ENCODE measurements around the gene CERS1.

Gene CERS1

DNA sequence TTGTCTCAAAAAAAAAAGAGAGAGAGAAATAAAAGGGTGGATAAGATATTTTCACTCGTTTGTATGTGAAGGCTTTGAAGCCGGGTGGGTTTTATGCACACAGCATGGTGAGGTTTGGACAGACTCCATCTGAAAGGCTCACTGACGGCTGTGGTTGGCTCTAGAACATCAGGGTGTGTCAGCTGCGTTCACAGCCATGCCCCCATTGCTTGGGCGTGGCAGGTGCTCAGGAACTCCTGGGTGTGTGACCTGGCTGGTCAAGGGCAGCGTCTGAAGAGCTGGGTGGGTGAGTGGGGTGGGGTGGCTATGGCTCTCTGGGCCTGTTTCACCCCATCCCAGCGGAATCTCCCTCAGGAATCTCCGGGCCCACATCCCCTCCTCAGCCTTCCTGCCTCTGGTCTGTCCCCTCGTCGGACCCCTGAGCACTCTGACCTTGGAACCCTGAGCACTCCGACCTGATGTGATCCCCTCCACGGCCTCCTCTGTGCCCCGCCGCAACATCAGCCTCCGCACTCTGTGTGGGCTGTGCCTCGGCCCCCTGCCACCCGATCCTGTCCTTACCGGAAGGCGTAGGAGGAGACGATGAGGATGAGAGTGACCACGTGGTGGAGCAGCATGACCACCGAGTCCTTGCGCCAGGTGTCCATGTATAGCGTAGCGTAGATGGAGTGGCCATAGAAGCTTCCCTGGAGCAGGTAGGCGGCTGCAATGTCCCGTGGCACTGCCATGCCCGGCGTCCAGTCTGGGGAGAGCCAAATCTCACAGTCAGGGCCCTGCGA, 12.2 kb downstream of the CERS1 start:
- Histone ChIP-seq H3K4me3 (ENCODE audit: low read length) (no peak overlapping the region), H2AFZ (ENCODE audit: low read depth, low read length) (no peak overlapping the region), H3K9me3 (ENCODE audit: low read length) (peaks cover 4% of the 10 kb centered on the region), H3K4me1 (ENCODE audit: insufficient read depth, low read length) (no peaks in the 10 kb centered on the region), H3K36me3 (ENCODE audit: insufficient read depth, low read length) (peaks cover 59% of the 10 kb centered on the region), H3K27me3 (ENCODE audit: insufficient read depth, low read length) (no peaks in the 10 kb centered on the region)

DNA sequence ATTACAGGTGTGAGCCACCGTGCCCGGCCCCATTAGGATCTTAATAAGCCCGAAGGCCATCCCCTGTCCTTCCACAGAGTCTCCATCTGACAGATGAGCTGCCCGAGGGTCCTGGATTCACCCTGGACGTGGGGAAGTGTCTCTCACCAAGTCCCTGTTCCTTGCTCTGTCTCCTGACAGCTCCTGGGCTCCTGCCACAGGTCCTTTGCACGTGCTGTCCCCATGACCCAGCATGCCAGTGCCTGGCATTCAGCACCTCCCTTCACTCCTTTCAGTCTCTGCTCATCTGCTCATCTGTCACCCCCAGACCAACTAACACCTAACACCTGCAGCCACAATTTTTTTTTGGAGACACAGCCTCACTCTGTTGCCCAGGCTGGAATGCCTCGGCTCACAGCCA, 14.5 kb downstream of the CERS1 start:
- H2AFZ ChIP-seq (ENCODE audit: low read depth, low read length): no peak overlapping the region
- H3K36me3 ChIP-seq (ENCODE audit: insufficient read depth, low read length): peaks cover 72% of the 10 kb centered on the region
- H3K9me3 ChIP-seq (ENCODE audit: low read length): peaks cover 18% of the 10 kb centered on the region
- H3K27me3 ChIP-seq (ENCODE audit: insufficient read depth, low read length): no peaks in the 10 kb centered on the region
- no peaks in the 10 kb centered on the region for H3K4me1 ChIP-seq (ENCODE audit: insufficient read depth, low read length)
- H3K4me3 ChIP-seq (ENCODE audit: low read length): no peak overlapping the region

DNA sequence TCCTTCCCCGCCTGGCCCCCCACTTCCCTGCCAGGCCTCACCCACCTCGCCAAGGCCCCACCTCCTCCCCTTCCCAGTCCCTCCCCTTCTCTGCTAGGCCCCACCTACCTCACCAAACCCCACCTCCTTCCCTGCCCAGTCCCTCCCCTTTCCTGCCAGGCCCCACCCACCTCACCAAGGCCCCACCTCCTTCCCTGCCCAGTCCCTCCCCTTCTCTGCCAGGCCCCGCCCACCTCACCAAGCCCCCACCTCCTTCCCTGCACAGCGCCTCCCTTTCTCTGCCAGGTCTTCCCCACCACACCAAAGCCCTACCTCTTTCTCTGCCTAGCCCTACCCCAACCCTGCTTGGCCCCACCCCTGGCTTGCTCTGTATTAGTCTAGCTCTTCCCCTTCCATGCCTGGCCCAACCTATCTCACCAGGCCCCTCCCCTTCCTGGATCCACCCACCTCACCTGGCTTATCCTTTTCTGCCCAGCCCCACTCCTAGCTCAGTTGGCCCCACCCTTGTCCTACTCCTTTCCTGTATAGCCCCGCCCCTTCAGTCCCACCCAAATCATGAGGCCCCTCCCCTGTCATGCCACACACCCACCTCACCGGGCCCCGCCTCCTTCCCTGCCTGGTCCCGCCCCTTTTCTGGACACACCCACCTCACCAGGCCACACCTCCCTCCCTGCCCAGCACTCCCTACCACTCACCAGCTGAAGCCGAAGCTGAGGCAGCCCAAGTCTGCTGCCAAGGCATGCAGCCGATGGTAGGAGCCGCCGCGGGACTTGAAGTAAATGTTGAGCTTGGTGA, 16.2 kb downstream of the CERS1 start:
- no peaks in the 10 kb centered on the region for H3K27me3 ChIP-seq (ENCODE audit: insufficient read depth, low read length)
- H3K4me3 ChIP-seq (ENCODE audit: low read length): no peak overlapping the region
- H3K9me3 ChIP-seq (ENCODE audit: low read length): peaks cover 21% of the 10 kb centered on the region
- H3K36me3 ChIP-seq (ENCODE audit: insufficient read depth, low read length): peaks cover 77% of the 10 kb centered on the region
- H3K4me1 ChIP-seq (ENCODE audit: insufficient read depth, low read length): no peaks in the 10 kb centered on the region
- no peak overlapping the region for H2AFZ ChIP-seq (ENCODE audit: low read depth, low read length)

DNA sequence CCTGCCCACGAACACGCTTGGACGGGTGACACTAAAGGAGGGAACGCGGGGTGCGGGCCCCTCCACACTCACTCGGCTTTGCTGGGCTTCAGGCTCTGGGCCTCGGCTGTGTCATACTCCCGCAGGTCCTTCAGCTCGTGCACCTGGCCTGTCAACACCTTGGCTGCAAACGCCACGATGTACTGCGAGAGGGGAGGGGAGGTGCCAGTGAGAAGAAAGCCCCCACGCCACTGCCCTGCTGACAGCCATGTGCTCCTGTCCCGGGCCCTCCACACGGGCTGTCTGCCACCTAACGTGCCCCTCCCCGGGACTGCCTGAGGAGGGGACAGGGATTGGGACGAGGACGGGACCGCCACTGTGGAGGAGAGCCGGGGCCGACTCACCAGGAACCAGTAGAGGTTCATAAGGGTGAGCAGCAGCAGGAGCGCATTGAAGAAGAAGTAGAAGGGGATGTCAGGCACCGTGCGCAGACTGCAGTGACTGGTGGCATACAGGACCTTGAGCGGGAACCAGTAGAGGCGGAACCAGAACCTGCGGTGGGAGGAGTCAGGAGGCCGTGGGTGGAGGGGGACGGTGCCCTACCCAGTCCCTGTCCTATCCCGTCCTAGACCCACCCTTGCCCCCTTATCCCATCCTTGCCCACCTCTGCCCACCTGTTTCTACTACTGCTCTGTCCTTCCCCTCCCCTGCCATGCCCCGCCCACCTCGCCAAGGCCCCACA, 16.9 kb downstream of the CERS1 start:
- Histone ChIP-seq H3K27me3 (ENCODE audit: insufficient read depth, low read length) (no peaks in the 10 kb centered on the region), H3K4me1 (ENCODE audit: insufficient read depth, low read length) (no peaks in the 10 kb centered on the region), H3K9me3 (ENCODE audit: low read length) (peaks cover 21% of the 10 kb centered on the region), H3K36me3 (ENCODE audit: insufficient read depth, low read length) (peaks cover 81% of the 10 kb centered on the region), H2AFZ (ENCODE audit: low read depth, low read length) (no peak overlapping the region), H3K4me3 (ENCODE audit: low read length) (no peak overlapping the region)

DNA sequence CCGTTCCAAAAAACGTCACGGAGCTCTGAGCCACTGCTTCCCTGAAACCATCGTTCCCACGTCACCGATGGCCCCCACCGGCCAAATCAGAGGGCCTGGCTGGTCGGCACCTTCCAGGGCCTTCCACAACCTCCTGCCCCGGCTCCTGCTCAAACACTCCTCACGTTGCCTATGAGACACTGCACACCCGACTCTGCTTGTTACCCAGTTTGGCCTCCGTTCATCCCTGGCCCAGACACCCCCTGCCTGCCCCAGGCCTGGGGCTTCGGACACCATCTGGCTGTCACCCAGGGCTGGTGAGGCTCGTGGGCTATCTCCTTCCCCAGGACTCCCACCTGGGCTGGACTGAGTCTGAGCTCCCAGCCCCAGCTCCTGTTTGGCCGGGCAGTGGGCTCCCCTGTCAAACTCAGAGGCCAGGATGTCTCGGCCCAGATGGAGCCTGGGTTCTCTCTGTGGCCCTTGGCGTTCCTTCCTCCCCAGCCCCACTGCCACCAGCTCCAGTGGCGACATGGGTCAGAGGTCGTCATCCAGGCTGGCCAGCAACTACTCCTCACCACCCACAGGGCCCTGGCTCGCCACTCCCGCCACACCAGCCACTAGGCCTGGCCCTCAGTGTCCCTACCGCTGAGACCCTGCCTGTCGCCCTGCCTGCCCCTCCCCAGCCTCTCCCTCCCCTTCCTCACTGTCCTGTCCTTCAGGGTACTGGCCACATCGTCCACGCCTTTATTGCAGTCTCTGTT, 17.7 kb downstream of the CERS1 start:
- Histone ChIP-seq H3K4me3 (ENCODE audit: low read length) (no peak overlapping the region), H3K36me3 (ENCODE audit: insufficient read depth, low read length) (peaks cover 75% of the 10 kb centered on the region), H3K27me3 (ENCODE audit: insufficient read depth, low read length) (no peaks in the 10 kb centered on the region), H3K4me1 (ENCODE audit: insufficient read depth, low read length) (no peaks in the 10 kb centered on the region), H3K9me3 (ENCODE audit: low read length) (peaks cover 21% of the 10 kb centered on the region), H2AFZ (ENCODE audit: low read depth, low read length) (no peak overlapping the region)

DNA sequence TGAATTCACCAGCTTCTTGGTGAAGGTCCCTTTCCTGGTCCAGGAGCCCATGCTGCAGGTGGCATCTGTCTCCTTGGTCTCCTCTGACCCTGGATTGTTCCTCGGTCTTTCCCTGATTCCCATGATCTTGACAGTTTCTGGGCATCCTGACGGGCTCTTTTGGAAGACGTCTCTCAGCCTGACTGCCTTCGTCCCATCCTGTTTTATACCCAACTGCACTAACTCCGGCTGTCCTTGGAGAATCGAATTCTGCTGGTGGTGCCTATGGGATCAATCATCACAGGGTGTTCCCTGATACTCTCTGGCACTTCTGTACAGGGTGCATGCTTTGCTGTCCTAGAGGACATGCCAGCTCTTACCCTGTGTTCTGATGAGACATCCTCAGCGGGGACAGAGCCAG, 19.1 kb downstream of the CERS1 start:
- peaks cover 67% of the 10 kb centered on the region for H3K36me3 ChIP-seq (ENCODE audit: insufficient read depth, low read length)
- no peaks in the 10 kb centered on the region for H3K4me1 ChIP-seq (ENCODE audit: insufficient read depth, low read length)
- H3K4me3 ChIP-seq (ENCODE audit: low read length): no peak overlapping the region
- no peak overlapping the region for H2AFZ ChIP-seq (ENCODE audit: low read depth, low read length)
- peaks cover 21% of the 10 kb centered on the region for H3K9me3 ChIP-seq (ENCODE audit: low read length)
- H3K27me3 ChIP-seq (ENCODE audit: insufficient read depth, low read length): no peaks in the 10 kb centered on the region

DNA sequence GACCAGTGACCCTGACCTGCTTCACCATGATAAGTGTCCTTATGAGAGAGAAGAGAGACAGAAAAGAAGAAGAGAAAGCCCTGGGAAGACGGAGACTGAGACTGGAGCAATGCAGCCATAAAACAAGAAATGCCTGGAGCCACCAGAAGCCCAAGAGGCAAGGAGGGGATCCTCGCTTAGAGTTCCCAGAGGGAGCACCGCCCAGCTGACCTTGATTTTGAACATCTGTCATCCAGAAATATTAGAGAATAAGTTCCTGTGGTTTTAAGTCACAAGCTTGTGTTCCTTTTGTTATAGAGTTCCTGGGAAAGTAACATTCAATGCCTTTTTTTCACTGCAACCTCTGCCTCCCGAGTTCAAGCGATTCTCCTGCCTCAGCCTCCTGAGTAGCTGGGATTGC, 20.2 kb downstream of the CERS1 start:
- Histone ChIP-seq H3K9me3 (ENCODE audit: low read length) (peaks cover 21% of the 10 kb centered on the region), H3K4me3 (ENCODE audit: low read length) (no peak overlapping the region), H3K27me3 (ENCODE audit: insufficient read depth, low read length) (no peaks in the 10 kb centered on the region), H2AFZ (ENCODE audit: low read depth, low read length) (no peak overlapping the region), H3K36me3 (ENCODE audit: insufficient read depth, low read length) (peaks cover 58% of the 10 kb centered on the region), H3K4me1 (ENCODE audit: insufficient read depth, low read length) (no peaks in the 10 kb centered on the region)

DNA sequence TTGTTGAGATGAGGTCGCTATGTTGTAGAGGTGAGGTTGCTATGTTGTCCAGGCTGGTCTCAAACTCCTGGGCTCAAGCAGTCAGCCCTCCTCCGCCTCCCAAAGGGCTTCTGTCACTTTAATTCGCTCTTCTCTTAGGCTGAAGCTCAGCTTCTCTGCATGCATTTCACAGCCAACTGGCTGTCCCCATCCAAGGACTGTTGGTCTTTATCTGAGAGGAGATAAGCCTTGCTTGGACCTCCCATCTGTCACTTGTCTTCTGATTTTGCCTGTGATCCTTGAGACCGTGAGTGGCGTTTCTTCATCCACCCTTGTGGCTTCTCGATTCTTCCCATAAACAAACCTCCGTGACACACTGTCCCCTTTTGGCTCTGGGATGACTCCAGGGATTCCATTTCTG, 24.4 kb downstream of the CERS1 start:
- Histone ChIP-seq H2AFZ (ENCODE audit: low read depth, low read length) (no peak overlapping the region), H3K4me1 (ENCODE audit: insufficient read depth, low read length) (no peaks in the 10 kb centered on the region), H3K9me3 (ENCODE audit: low read length) (peaks cover 3% of the 10 kb centered on the region), H3K36me3 (ENCODE audit: insufficient read depth, low read length) (peaks cover 29% of the 10 kb centered on the region), H3K27me3 (ENCODE audit: insufficient read depth, low read length) (no peaks in the 10 kb centered on the region), H3K4me3 (ENCODE audit: low read length) (no peak overlapping the region)

DNA sequence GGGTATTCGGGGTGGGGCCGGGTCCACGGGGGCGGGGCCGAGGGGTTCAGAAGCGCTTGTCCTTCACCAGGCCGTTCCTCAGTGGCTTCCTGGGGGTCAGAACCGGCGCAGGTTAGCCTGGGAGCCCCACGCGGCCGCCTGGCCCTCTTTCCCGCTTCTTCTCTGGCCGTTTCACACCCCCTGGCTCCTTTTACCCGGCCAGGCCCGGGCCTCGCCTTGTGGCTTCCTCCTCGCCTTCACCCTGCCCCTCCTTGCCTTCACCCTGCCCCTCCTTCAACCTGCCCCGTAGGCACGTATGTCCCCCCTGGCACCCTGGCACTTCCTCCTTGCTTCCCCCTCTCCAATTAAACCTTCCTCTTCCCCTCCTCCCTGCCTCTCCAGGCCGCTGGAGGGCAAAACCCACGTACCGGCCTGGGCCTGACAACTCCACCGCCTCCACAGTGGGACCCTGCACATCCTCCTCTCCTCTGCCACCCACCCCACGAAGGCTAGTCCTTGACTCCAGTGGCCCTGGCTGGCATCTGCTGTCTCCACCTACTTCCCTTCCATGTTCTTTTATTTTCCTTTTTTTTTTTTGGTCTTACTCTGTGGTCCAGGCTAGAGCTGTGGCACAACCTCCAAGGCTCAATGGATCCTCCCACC, 25.3 kb downstream of the CERS1 start:
- Histone ChIP-seq H3K9me3 (ENCODE audit: low read length) (peaks cover 2% of the 10 kb centered on the region), H3K4me1 (ENCODE audit: insufficient read depth, low read length) (no peaks in the 10 kb centered on the region), H3K27me3 (ENCODE audit: insufficient read depth, low read length) (no peaks in the 10 kb centered on the region), H3K4me3 (ENCODE audit: low read length) (no peak overlapping the region), H3K36me3 (ENCODE audit: insufficient read depth, low read length) (peaks cover 30% of the 10 kb centered on the region), H2AFZ (ENCODE audit: low read depth, low read length) (no peak overlapping the region)

DNA sequence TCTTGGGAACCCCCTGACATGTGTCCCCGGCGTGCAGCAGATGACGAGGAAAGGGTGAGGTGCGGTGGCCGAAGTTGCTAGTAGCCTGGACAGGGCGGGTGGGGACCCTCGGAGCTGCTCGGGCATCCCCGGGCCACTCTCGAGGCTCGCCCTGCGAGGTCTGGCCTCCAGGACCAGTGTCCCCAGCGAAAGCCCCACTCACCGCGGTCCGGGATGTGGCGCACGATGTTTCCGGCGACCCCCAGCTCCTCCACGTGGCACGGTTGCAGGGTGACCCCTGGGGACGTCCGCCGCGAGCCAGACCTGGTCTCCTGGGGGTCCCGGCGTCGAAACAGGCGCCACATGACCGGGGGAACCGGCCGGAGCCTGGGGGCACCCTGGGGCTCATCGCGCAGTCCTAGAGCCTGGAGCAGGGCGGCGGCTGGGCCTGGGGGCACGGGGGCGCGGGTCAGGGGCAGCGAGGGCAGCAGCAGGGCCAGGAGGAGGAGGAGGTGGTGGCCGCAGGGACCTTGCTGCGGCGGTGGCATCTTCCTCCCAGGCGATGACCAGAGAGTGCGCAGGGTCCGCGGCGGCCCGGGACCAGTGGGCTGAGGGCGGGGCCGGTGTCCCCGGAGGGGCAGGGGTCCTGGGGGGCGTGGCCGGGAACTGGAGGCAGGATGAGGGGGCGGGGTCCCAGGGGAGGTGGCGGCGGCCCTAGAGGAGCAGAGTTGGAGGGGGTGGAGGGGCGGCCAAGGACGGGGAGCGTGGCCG, 26.0 kb downstream of the CERS1 start:
- Histone ChIP-seq H2AFZ (ENCODE audit: low read depth, low read length) (no peak overlapping the region), H3K9me3 (ENCODE audit: low read length) (no peaks in the 10 kb centered on the region)

DNA sequence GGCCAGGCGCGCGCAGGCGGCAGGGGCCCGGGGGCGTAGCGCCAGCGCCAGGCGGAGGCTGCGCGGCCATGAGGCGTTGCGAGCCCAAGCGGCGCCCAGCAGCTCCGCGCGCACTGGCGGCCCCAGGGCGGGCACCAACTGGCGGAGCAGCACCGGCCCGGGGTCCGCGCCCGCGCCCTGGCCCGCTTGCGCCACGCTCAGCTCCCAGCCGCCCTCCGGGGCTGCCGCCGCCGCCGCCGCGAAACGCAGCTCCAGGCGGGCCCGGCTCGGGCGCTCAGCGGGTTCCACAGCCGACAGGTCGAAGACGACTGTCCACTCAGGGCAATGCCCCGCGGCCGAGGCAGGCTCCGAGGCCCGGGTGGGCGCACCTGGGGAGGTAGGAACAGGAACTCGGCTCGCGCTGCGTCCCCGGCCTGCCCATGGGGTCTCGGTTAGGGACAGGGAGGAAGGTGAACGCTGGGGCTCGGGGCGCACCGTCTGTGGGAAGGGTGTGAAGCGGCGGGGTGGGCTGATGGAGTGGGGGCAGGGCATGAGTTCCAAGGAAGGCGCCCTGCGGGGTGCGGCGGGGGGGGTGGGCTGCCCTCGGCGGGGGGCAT, 26.8 kb downstream of the CERS1 start:
- H3K4me1 ChIP-seq (ENCODE audit: insufficient read depth, low read length): no peaks in the 10 kb centered on the region

More for the DNA sequence above, 26.0 kb downstream of the CERS1 start:
- H3K27me3 ChIP-seq (ENCODE audit: insufficient read depth, low read length): no peaks in the 10 kb centered on the region
- peaks cover 33% of the 10 kb centered on the region for H3K36me3 ChIP-seq (ENCODE audit: insufficient read depth, low read length)
- H3K4me1 ChIP-seq (ENCODE audit: insufficient read depth, low read length): no peaks in the 10 kb centered on the region
- no peak overlapping the region for H3K4me3 ChIP-seq (ENCODE audit: low read length)

More for the DNA sequence above, 26.8 kb downstream of the CERS1 start:
- no peaks in the 10 kb centered on the region for H3K27me3 ChIP-seq (ENCODE audit: insufficient read depth, low read length)
- H3K9me3 ChIP-seq (ENCODE audit: low read length): no peaks in the 10 kb centered on the region
- H3K36me3 ChIP-seq (ENCODE audit: insufficient read depth, low read length): peaks cover 28% of the 10 kb centered on the region
- H2AFZ ChIP-seq (ENCODE audit: low read depth, low read length): no peak overlapping the region
- H3K4me3 ChIP-seq (ENCODE audit: low read length): no peak overlapping the region
